Myocyte (in vitro differentiated cells): ENCODE results near the gene AGAP1. TPM values are rescaled to one million over a fixed set of nuclear protein-coding genes. Genes with fewer than 3 reads are reported as not detected.
A peak's percentile ranks its signal among the peaks of the same experiment; 100 is the strongest.
"Not testable (repeated sequence)": the region's sequence is repeated elsewhere in the genome, so short reads cannot be mapped to it uniquely, and the experiment has no call there.

Experiments
- DNase-seq: peaks from one replicate; pipeline ENCODE4 v3.0.0-alpha.2; 2012; ENCODE audit warnings: low read depth
- total RNA-seq: library from RNA; depleted of rRNA; stranded (reverse); fragments of >200 nt; gene quantifications from 2 replicates; pipeline ENCODE4 v1.2.3, GENCODE V29; 2014

The AGAP1 gene
- total RNA-seq, 1 donor from 2014 or later: 15.5 TPM

DNA sequence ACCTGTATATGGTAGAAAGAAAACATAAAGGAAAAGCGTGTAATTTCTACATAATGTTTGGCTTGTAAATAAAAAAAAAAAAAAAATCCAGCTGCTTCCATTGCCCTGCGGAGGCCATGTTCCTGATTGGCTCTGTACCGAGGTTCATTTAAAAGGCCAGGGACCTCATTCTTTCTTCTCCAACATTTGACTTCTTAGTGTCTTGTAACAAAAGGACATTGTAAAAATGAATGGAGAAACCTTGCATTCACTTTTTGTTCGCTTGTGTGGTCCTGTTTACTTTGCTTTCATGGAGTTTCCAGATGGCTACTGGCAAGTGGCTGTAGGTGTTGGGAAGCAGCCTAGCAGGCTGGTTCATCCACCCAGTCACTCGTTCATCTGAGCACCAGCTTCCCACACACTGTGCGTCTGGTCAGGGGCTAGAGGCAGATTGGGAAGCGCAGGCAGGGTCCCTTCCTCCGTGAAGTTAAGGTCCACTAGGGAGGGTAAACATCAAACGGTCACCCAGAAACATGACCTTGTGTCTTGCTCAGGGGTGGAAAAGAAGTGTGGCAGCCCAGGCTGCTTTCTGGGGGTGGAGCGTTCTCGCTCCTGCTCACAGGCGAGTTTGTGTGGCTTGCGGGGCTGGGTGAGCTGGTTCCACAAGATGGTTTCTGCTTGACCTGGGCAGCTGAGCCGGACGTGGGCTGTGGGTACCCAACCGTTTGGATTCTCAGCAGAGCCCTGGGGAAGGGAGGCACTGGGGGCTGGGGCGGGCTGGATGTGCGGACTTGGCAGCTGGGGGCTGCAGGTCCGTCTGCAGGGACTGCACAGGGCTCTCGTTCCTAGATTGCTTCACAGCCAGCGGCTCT is 260.7 kb downstream of the AGAP1 start:
- no peak for DNase-seq

DNA sequence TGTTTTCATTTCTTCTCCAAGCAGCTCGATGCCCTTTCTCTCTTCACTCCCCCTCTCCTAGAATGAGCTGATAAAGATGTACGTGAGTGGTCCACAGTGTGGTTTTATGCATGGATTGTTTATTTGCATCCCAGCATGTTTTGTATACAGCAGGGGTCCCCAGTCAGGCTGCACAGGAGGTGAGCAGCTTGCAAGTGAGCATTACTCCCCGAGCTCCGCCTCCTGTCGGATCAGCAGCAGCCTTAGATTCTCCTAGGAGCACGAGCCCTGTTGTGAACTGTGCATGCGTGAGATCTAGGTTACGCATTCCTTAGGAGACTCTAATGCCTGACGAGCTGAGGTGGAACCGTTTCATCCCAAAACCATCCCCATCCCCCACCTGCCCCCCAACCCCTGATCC is 262.6 kb downstream of the AGAP1 start:
- no peak for DNase-seq

DNA sequence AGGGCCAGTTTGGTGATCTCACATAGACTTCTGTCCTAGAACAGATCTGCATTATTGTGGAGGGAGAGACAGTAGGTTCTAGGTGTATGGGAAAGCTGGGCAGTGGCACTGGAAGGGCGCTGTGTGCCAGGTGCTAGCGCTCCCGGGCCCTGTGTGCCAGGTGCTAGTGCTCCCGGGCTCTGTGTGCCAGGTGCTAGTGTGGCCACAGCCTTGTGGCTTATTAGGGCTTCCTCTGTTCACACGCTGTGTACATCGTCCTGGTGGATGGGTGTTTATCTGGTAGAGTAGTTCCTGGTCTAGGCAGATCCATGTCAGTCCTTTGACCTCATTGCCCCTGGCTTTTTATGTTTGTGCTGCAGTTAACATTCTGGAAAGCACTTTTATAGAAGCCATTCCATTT is 263.4 kb downstream of the AGAP1 start:
- no peak for DNase-seq

DNA sequence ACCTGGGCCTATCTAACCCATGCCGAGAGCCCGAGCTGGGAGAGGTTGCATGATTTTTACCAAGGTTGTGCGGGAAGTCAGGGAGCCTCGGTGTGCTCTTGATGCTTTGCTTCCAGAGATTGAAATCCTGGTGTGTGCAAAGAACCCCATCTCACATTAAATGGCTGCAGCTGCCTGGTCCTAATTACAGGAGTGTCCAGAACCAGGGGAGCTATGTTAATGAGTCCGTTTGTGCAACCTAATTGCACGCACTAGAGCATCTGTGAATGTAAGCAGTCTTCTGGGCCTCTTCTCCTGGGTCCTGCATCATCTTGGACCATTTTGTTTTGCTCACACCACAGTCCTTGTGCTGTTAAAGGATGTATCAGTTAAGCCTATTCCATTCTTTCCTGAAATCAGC is 263.8 kb downstream of the AGAP1 start:
- DNase-seq: no peak

DNA sequence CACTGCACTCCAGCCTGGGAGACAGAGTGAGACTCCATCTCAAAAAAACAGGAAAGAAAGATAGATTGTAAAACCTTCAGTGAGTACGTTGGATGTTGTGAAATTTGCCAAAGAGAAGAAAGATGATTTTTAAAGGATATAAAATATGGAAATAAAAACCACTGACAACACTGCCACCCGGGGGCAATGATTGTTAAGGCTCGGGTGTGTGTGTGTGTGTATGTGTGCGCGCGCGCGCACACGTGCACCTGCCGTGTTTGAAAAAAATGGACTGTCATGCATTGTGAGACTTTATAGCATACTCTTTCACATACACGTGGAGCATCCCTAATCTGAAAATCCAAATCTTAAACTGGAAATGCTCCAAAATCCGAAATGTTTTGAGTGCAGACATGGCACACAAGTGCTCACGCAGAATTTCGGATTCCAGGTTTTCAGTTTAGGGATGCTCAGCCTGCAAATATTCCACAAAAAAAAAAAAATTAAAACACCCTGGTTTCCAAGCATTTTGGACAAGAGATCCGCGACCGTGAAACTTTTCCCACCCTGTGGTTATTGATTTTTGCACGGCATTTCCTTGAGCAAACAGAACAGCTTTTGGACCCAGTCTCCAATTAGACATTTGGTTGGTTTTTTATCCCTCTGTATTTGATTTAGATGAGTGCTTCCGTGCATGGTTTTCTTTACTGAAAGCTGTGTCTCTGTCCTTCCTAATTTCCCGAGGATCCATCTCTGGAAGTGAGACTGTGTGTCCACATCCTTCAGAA is 269.2 kb downstream of the AGAP1 start:
- DNase-seq: no peak

DNA sequence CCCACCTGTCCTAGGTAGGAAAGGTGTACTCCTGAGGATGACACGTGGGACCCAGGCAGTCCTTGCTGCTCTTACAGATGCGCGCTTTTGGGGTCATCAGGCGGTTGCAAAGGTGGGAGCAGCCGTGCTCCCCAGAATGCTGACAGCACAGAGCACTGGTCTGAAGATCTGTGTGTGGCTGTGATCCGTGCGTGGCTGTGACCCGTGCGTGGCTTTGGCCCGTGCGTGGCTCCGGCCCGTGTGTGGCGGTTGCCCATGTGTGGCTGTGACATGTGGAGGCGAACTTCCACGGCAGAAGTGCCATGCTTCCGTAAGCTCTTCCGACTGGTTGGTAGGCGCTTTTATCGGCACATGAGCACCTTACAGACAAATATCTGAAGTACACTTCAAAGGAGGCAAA is 270.0 kb downstream of the AGAP1 start:
- DNase-seq: no peak

DNA sequence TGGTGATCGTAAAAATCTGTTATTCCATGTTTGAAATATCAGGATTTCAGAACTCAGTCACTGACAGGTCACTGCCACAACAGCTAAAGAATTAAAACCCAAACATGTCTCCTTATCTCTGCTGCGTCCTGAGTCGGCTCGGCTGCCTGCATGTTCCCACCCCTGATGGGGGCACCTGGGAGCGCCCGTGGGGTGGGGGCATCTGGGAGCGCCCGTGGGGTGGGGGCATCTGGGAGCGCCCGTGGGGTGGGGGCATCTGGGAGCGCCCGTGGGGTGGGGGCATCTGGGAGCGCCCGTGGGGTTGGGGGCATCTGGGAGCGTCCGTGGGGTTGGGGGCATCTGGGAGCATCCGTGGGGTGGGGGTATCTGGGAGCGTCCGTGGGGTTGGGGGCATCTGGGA is 270.6 kb downstream of the AGAP1 start:
- not testable (repeated sequence) for DNase-seq

DNA sequence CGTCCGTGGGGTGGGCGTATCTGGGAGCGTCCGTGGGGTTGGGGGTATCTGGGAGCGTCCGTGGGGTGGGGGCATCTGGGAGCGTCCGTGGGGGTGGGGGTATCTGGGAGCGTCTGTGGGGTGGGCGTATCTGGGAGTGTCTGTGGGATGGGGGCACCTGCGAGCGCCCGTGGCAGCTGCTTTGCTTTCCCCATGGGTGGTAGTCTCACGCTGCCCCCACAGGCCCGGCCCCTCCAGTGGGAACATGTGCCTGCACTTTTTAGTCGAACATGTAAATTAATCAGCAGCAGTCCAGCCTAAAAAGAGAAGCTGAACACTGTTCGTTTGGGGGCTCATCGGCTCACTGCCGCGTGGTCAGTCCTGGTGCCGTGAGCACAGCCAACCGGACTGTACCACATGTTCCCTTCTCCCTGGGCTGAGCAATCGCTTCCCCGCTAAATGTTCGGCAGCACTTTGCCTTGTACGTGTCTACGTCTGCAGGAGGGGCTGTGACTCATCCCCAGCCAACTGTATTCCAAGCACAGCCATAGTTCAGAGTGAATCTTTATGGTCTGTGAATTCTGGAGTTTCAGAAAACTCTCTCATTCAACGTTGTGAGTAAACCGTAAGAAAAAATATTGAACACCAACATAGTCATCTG is 271.5 kb downstream of the AGAP1 start:
- DNase-seq: no peak

DNA sequence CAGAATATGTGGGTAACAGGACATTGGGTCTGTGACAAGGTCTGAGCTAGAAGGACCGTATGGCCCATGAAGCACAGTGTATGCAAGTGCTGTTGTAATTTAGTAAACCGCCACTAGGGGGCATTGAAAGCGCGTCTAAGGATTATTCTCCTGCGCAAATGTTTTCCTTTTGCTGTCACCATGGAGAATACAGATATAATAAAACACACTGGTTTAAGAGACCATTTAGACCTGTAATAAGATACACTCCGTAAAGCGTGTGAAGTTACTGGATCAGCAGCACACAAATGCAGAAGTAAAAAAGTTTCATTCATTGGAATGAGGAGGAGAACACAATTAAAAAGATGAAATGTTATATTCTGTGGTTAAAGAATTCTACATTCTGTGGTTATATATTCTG is 272.4 kb downstream of the AGAP1 start:
- DNase-seq: peak; percentile 87

DNA sequence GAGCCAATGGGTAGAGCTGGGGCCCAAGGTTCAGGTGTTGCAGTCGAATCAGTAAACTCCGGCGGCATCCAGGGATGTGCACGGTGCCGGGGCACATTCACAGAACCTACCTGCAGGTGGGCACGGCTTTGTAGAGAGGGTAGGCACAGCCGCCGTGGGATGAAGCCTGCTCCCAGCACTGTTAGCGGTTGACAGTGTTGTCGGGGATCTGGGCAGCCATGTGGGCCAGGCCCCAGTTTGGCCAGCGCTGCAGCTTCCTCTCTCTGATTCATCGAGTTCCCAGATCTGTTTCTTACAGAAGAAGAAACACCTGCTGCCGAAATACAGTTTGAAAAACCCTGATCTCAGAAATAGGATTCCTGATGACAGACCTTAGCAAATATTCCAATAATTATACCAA is 274.8 kb downstream of the AGAP1 start:
- DNase-seq: peak; percentile 27

DNA sequence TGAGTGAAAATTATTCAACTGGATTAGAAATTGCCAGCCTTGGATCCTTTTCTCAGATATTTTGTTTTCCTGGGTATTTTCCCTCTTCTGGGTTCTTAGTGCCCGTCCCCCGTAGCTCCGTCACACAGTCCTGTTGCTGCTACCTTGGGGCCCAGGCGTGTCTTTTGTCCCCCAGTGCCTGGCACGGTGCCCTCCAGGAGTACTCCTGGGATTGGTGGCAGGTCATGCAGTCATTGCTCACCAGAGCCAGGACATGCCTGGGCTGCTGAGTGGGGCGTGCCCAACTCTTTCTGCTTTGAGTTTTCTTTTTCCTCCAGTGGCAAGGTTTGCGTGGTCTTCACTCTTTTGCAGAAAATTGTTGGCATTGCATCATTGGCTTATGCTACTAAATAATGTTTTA is 275.2 kb downstream of the AGAP1 start:
- DNase-seq: no peak

DNA sequence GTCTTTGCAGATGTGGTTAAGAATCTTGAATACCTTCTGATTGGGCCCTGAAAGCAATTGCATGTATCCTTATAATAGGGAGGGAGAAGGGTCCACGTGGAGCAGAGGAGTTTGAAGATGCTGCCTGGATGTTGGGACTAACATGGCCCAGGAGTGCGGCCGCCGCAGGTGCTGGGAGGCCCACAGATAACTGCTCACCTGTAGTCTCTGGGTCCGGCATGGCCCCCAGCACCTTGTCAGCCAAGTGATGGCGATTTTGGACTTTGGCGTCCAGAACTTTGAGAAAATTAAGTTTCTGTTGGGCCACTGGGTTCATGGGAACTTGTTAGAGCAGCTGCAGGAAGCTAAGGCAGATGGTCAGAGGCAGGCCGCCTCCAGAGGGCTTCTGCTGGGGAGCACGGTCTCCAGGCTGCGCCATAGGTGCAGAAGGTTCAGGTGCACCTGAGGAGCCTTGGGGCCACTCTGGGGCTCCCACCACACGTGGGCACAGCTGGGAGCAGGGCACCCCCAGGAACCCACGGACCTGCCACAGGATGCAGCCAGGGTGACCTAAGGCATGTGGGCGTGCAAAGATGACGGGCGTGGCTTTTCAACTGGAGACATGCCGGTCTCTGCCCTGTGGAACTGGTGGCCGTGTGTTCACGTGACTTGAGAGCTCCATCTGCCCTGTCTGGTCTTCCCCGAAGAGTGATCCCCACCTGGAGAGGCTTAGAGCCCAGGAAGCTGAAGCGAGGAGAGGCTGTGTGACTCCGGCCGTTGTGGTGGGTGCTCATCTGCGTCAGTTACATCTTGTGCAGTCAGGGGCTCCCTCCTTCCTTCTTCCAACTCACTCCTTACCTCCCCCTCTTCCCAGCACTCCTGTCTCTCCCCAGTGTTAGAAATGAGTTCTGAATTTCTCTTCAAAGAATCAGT is 277.3 kb downstream of the AGAP1 start:
- DNase-seq: no peak

DNA sequence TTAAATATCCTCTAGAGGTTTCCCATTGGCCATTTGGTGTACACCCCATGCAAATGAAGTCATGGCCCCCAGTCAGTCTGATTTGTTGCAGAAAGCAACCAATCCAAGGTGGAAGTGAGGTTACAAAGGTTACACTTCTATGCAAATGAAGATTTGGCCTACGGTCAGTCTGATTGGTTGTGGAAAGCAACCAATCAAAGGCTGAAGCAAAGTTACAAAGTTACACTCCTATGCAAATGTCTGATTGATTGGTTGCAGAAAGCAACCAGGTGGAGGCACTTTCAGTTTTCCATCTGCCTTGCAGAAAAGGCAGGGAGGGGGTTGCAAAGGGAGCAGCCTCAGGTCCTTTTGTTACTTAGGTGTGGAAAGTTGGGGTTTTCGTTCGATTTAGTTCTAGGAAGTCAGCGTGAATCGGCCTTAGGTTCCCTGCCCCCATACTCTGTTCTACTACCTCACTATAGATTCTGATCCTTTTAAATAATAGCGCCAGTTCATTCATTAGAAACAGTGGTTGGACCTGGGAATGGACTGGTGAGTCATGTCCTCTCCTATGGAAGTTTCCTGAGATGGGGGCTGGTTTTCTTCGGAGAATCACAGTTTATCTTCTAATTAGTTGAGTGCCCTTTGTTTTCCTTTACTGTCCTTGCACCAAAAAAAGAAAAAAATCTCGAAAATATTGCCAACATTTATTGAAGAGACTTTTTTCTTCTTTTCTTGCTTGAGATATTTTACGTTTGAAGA is 279.5 kb downstream of the AGAP1 start:
- DNase-seq: no peak

DNA sequence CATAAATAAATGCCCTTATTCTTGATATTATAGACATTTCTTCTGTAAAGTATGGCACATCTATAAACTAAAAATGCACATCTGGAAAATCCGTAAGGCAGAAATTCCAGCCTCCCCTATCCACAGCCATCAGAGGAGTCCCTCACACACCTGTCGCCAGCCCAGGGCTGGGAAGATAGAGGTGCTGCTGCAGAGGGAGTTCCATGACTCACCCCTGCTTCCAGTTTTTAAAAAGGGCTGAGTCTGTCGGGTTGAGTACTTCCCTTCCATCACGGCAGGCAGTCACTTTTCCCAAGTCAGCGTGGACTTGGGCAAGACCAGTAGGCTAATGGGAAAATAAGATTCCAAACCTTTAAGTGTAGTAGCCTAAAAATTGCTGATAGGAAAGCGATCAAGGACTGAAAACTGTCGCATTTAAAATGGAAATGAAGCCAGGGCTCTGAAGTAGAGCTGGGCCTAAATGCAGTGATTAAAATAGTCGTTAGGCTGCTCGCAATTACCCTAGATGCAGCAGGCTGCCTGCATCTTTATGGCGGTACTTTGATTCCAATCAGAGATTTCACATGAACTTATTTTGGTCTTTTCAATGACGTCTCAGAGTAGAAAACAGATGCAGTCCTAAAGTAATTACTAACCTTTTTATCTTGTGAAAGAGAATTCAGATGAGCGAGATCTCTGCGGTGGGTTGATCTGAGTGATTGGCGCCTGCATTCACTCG is 280.5 kb downstream of the AGAP1 start:
- no peak for DNase-seq

DNA sequence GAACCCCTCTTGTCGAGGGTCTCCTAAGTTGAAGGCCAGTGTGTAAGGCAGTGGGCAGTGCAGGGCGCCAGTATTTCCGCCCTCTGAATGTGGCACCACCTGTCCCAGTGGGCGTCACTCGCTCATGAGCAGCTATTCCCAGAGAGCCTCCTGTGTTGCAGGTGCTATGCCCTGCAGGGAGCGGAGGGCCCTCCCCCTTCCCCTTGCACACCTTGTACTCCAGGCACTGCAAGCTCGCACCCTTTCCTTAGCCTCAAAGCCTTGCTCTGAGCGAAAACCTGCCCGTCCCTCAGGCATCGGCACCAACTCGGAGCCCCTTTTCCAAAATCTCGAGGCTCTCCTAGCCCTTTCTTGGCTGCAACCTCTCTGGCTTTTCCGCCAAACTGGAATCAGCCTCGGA is 282.7 kb downstream of the AGAP1 start:
- no peak for DNase-seq

DNA sequence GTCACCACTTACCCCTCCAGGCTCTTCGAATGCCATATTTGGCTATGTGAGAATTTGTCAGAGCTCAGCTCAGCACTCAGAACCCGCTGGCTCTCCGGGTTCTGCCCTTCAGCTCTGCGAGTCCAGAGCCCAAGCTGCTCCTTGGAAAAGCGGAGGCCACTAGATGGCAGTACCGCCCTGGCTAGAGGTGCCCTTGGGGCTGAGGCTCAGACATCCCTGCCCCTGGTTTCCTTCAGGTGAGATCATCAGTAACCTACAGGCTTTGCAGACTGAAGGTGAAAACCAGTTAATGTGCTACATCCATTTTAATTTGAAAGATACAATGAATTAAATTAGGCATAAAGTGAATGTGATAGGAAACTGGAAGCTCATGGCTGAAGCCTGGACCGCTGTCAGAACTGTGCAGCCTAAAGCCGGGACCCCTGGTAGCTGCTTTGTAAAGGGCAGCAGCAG is 285.6 kb downstream of the AGAP1 start:
- DNase-seq: peak; percentile 67

DNA sequence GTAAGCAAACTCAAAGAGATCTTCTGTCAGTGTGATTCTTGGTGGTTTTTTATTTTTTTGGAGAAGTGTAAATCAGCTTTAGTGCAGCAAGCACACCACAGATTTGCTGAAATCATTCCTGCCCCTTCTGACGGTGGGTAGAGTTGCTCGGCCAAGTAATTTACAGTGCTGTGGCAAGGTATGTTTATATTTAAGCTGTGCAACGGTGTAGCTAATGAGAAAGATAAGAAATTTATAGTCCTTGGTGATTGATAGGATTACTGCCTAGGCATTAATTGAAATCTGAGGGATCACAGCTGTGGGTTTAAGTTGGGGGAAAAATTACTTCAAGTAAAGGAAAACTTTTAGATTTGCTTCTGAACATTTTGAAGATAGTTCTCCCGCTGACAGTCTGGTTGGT is 286.6 kb downstream of the AGAP1 start:
- no peak for DNase-seq

DNA sequence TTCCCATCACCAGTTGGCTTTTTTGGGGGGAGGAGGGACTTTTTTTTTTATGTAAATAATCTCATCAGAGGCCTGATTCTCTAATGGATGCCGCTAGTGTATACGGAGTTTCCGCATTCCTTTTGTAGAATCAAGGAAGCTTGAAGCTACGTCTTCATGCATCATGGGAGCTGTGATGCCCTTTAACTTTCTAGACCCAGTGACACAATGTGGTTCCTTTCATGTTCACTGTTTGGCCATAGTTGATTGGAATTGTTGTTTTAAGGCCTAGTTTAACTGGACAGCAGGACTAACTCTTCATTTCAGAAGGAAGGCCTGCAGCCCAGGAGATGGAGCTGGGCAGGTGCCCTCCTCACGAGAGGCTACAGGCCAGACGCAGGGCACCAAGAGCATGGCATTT is 287.9 kb downstream of the AGAP1 start:
- no peak for DNase-seq

DNA sequence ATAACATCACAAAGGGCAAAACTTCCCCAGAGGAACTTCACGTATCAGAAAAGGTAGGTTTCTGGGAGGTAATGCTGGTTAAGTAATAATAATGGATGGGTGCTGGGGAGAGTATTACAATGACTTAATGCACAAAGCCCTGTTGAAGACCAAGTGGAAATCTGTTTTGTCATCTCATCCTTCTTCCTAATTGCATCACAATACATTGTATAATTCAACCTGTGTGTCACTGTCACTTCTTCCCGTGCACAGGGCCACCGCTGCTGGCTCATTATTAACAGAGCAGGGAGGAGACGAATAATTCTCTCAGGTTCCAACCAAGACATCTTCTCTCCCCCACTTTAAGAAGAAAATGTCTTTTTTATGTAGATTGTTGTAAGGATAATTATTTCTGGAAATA is 290.9 kb downstream of the AGAP1 start:
- no peak for DNase-seq

DNA sequence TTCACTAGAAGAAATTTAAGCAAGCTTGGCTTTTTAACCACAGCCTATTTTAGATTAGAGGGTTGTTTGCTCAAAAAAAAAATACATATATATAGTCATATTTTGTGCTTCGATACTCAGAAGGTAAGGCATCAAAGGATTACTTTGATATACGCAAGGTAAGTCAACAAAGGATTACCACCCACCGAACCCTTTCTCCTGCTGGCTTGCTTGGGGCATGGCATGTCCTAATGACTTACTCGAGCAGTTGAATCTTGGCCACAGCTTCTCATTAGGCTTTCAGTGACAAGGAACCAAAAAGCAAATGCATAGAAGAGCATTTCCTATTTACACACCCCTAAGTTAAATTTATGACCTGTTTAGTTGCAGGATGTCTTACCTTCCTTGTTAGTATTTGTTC is 295.7 kb downstream of the AGAP1 start:
- DNase-seq: no peak
